Testis (tissue), 2 donors: Measurements from ENCODE around the gene SIPA1L3.

Experiments
- CTCF ChIP-seq, 3 experiments: fragments of 450-650 bp in 2 of 3; fragments of 200-600 bp in 1 of 3; sonication (generic) in 1 of 3; IDR thresholded peaks; one replicate each; pipeline ENCODE4 v1.5.1; 2016 to 2019; ENCODE audit warnings: antibody characterized with exemption in 3 of 3, mild to moderate bottlenecking in 2 of 3, moderate library complexity in 1 of 3
- POLR2A ChIP-seq: fragments of 450-650 bp; IDR thresholded peaks from one replicate; pipeline ENCODE4 v1.6.1; 2017; ENCODE audit warnings: antibody characterized with exemption, mild to moderate bottlenecking, moderate library complexity

GRCh38 chr19:38055010-38055409 lies 148.0 kb downstream of the SIPA1L3 start:
- TF ChIP-seq CTCF (IDR thresholded peaks at IDR 0.05) (no peak), POLR2A (no peak)
